Upper lobe of right lung (tissue), 1 donor: ENCODE data around the gene OCA2. TPM values are rescaled to one million over a fixed set of nuclear protein-coding genes. Genes with fewer than 3 reads are reported as not detected.
A peak's percentile ranks its signal among the peaks of the same experiment; 100 is the strongest.

Experiments used
- ATAC-seq: fragments of 200-7000 bp; cut with Tn5 transposase; one replicate; pipeline ENCODE4 v1.9.1; 2020; ENCODE audit warnings: mild to moderate bottlenecking, moderate library complexity
- DNase-seq: peaks from one replicate; pipeline ENCODE4 v3.0.0-alpha.2; 2020
- H3K27ac ChIP-seq: fragments of 200-600 bp; one replicate; pipeline ENCODE4 v1.8.0; 2022
- H3K27me3 ChIP-seq: fragments of 200-600 bp; one replicate; pipeline ENCODE4 v1.8.0; 2022; ENCODE audit warnings: mild to moderate bottlenecking
- H3K36me3 ChIP-seq: fragments of 200-600 bp; one replicate; pipeline ENCODE4 v1.8.0; 2022
- H3K4me1 ChIP-seq: fragments of 200-600 bp; one replicate; pipeline ENCODE4 v1.8.0; 2022
- H3K4me3 ChIP-seq: fragments of 200-600 bp; one replicate; pipeline ENCODE4 v1.8.0; 2022; ENCODE audit warnings: mild to moderate bottlenecking
- H3K9me3 ChIP-seq: fragments of 200-600 bp; one replicate; pipeline ENCODE4 v1.8.0; 2022
- CTCF ChIP-seq: fragments of 200-600 bp; IDR thresholded peaks from one replicate; pipeline ENCODE4 v1.8.0; 2022; ENCODE audit warnings: antibody characterized with exemption
- intact Hi-C: fragments of 100-400 bp; cut with DNase I; formaldehyde crosslinking; loops from one replicate; pipeline ENCODE4 v1.11.0; 2022
- total RNA-seq: library from RNA; stranded (reverse); fragmentation: NEBNext Ultra II Directional; extraction: Animal tissue kit (Norgen Biotek cat#: 25700); gene quantifications from one replicate; pipeline ENCODE4 v1.2.1, GENCODE V29; 2021
- donor health status: DM: no; HTN: yes; CAD: no; lungs with severe emphysema.

Gene OCA2
- total RNA-seq, 1 donor from 2014 or later, result 0.55 TPM

GRCh38 chr15:28113394-28114113 lies 14.4 kb upstream of the OCA2 start:
- DNase-seq (peak; percentile 55), ATAC-seq (peak; percentile 22)
- Histone ChIP-seq H3K36me3 (peaks cover 69% of the 10 kb centered on the region), H3K27me3 (no peaks in the 10 kb centered on the region), H3K27ac (no peak overlapping the region), H3K4me3 (no peak overlapping the region), H3K9me3 (no peaks in the 10 kb centered on the region), H3K4me1 (no peaks in the 10 kb centered on the region)
- intact Hi-C loops, result no loop called here
- TF ChIP-seq CTCF, result no peak

- ATAC-seq (no peak), DNase-seq (peak; percentile 57)
- Histone ChIP-seq H3K27ac (no peak overlapping the region), H3K27me3 (no peaks in the 10 kb centered on the region), H3K36me3 (peaks cover 65% of the 10 kb centered on the region), H3K9me3 (no peaks in the 10 kb centered on the region), H3K4me3 (no peak overlapping the region), H3K4me1 (no peaks in the 10 kb centered on the region)
- TF ChIP-seq CTCF, result no peak
- intact Hi-C loops, result no loop called here
These were observed 13.8 kb upstream of the OCA2 start for GRCh38 chr15:28112962-28113361.

GRCh38 chr15:28112101-28112760 lies 13.1 kb upstream of the OCA2 start:
- Histone ChIP-seq H3K9me3 (no peaks in the 10 kb centered on the region), H3K4me1 (peaks cover 5% of the 10 kb centered on the region), H3K27me3 (peaks cover 4% of the 10 kb centered on the region), H3K27ac (no peak overlapping the region), H3K36me3 (peaks cover 60% of the 10 kb centered on the region), H3K4me3 (no peak overlapping the region)
- no peak for ATAC-seq
- no peak for TF ChIP-seq CTCF
- intact Hi-C loops, result no loop called here
- peak; percentile 45 for DNase-seq

- H3K4me3 ChIP-seq, result no peak overlapping the region
- H3K27me3 ChIP-seq, result peaks cover 11% of the 10 kb centered on the region
- H3K36me3 ChIP-seq, result peaks cover 53% of the 10 kb centered on the region
- intact Hi-C loops, result no loop called here
- no peaks in the 10 kb centered on the region for H3K9me3 ChIP-seq
- peaks cover 11% of the 10 kb centered on the region for H3K4me1 ChIP-seq
- DNase-seq, result peak; percentile 48
- no peak for TF ChIP-seq CTCF
- no peak overlapping the region for H3K27ac ChIP-seq
- no peak for ATAC-seq
These were observed 12.4 kb upstream of the OCA2 start for GRCh38 chr15:28111543-28111942.

DNA sequence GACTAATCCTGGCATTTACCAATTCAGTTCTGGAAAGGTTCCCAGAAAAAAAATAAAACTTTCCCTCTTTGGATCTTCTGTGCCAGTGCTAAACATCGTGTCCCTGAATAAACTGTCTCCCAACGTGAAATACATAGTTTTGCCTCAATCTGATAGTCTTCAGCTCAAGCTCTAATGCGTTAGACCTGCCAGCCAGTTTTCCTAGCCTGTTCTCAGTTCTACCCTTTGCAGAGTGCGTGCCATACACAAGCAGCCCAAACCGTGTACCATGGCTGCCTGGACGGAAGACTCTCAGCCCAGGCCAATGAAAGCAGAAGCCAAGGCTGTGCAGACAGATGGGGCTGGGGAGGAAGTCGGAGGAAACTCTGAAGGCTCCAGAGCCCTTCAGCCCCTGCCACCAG lies 11.4 kb upstream of the OCA2 start:
- no peak for TF ChIP-seq CTCF
- peaks cover 15% of the 10 kb centered on the region for H3K27me3 ChIP-seq
- peaks cover 43% of the 10 kb centered on the region for H3K36me3 ChIP-seq
- peaks cover 15% of the 10 kb centered on the region for H3K4me1 ChIP-seq
- ATAC-seq (no peak), DNase-seq (no peak)
- intact Hi-C loops, result no loop called here
- no peak overlapping the region for H3K27ac ChIP-seq
- H3K4me3 ChIP-seq, result no peak overlapping the region
- H3K9me3 ChIP-seq, result no peaks in the 10 kb centered on the region
